ENCODE measurements around the gene PANX3.
A peak's percentile ranks its signal among the peaks of the same experiment; 100 is the strongest.

DNA sequence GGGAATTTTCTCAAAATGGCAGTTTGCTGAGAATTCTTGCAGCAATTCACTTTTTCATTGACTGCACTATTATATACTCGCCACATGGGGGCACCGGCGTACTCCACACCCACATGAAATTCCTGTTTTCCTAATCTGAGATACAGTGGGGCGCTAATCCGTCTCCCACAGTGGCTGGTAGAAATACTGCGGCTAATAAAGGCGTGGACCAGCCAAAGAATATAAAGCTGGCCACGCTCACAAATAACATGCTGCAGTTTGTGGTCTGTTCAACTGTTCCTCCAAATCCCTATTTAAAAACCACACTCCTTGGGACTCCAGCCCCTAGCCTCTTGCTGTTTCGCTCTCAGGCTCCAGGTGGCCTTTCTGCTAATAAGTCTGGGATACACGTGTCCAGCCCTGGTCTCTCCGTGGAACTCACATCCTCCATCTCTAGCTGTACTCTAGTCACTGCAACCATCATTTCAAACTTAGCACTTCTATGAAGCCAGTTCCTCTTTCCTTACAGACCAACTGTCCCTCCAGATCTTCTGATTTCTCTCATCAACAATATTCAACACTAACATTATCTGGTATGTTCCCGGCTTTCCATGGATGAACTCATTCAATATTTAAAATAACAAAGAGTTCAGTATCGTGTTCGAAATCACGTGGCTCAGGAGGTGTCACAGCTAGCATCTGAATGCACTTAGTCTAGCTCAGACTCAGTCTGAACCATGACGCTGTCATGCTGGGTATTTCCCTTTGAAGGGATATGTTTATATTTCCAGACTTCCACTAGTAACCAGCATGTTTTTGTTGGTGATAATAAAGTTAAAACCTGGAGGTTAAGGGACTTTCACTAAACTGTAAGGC lies 33.4 kb downstream of the PANX3 start:
- TF ChIP-seq, protein P1, sequence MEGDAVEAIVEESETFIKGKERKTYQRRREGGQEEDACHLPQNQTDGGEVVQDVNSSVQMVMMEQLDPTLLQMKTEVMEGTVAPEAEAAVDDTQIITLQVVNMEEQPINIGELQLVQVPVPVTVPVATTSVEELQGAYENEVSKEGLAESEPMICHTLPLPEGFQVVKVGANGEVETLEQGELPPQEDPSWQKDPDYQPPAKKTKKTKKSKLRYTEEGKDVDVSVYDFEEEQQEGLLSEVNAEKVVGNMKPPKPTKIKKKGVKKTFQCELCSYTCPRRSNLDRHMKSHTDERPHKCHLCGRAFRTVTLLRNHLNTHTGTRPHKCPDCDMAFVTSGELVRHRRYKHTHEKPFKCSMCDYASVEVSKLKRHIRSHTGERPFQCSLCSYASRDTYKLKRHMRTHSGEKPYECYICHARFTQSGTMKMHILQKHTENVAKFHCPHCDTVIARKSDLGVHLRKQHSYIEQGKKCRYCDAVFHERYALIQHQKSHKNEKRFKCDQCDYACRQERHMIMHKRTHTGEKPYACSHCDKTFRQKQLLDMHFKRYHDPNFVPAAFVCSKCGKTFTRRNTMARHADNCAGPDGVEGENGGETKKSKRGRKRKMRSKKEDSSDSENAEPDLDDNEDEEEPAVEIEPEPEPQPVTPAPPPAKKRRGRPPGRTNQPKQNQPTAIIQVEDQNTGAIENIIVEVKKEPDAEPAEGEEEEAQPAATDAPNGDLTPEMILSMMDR (conservative IDR thresholded peaks at IDR 0.05; ENCODE audit: low read depth, low read length): peak; percentile 97
- TF ChIP-seq EZH2phosphoT487 (IDR thresholded peaks at IDR 0.05; ENCODE audit: borderline replicate concordance, low read length): no peak
- TF ChIP-seq EZH2 (IDR thresholded peaks at IDR 0.05; ENCODE audit: low read length, unreplicated experiment): no peak
